Osteocyte (in vitro differentiated cells): Measurements from ENCODE around the gene MBL2. TPM values are rescaled to one million over a fixed set of nuclear protein-coding genes. Genes with fewer than 3 reads are reported as not detected.

Experiments
- DNase-seq: peaks from one replicate; pipeline ENCODE4 v3.0.0; 2021; ENCODE audit warnings: mixed read lengths; ENCODE audit not compliant: unreplicated experiment; ENCODE audit errors: extremely low spot score
- H3K27ac Mint-ChIP-seq: one replicate; pipeline ENCODE4 v1.8.0; 2021; ENCODE audit warnings: mild to moderate bottlenecking, mixed read lengths; ENCODE audit not compliant: unreplicated experiment
- H3K27me3 Mint-ChIP-seq: one replicate; pipeline ENCODE4 v1.8.0; 2021; ENCODE audit warnings: mixed read lengths; ENCODE audit not compliant: unreplicated experiment
- H3K36me3 Mint-ChIP-seq: one replicate; pipeline ENCODE4 v1.8.0; 2021; ENCODE audit warnings: mixed read lengths; ENCODE audit not compliant: unreplicated experiment
- H3K4me1 Mint-ChIP-seq: one replicate; pipeline ENCODE4 v1.8.0; 2021; ENCODE audit warnings: mixed read lengths; ENCODE audit not compliant: unreplicated experiment
- H3K4me3 Mint-ChIP-seq: one replicate; pipeline ENCODE4 v1.8.0; 2021; ENCODE audit warnings: mild to moderate bottlenecking, moderate library complexity, mixed read lengths; ENCODE audit not compliant: unreplicated experiment
- H3K9me3 Mint-ChIP-seq: one replicate; pipeline ENCODE4 v1.8.0; 2021; ENCODE audit warnings: mixed read lengths; ENCODE audit not compliant: unreplicated experiment
- total RNA-seq: library from RNA; stranded (reverse); gene quantifications from 2 replicates; pipeline ENCODE4 v1.2.1, GENCODE V29; 2021
- TF ChIP-seq, protein P1 (sequence below): fragments of 200-600 bp; sonication (generic); IDR thresholded peaks from 2 replicates; pipeline ENCODE4 v1.5.0; 2021; ENCODE audit warnings: antibody characterized with exemption, mild to moderate bottlenecking, moderate library complexity

MBL2 gene
- total RNA-seq, 1 donor from 2014 or later, result not detected

DNA sequence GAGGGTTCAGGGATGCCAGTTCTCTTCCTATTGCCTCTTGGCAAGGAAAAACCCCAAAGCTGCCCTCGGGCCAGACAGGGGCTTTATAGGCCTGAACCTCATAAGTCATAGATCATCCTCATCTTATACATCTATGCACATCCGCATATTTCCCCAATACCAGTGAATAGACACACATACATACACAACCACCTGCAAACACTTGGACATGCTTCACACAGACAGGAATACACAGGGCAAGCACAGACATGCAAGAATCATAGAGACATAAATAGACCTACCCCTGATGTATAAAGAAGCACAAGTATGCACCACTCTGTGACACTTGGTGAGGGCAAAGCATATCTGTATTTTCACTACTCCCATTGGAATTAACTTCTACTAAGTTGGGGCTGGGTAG lies 30.7 kb downstream of the MBL2 start:
- no peaks in the 10 kb centered on the region for H3K36me3 Mint-ChIP-seq
- TF ChIP-seq, protein P1, sequence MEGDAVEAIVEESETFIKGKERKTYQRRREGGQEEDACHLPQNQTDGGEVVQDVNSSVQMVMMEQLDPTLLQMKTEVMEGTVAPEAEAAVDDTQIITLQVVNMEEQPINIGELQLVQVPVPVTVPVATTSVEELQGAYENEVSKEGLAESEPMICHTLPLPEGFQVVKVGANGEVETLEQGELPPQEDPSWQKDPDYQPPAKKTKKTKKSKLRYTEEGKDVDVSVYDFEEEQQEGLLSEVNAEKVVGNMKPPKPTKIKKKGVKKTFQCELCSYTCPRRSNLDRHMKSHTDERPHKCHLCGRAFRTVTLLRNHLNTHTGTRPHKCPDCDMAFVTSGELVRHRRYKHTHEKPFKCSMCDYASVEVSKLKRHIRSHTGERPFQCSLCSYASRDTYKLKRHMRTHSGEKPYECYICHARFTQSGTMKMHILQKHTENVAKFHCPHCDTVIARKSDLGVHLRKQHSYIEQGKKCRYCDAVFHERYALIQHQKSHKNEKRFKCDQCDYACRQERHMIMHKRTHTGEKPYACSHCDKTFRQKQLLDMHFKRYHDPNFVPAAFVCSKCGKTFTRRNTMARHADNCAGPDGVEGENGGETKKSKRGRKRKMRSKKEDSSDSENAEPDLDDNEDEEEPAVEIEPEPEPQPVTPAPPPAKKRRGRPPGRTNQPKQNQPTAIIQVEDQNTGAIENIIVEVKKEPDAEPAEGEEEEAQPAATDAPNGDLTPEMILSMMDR, result no peak
- no peak for DNase-seq
- peaks cover 5% of the 10 kb centered on the region for H3K9me3 Mint-ChIP-seq
- H3K27ac Mint-ChIP-seq, result no peak overlapping the region
- H3K4me1 Mint-ChIP-seq, result no peaks in the 10 kb centered on the region
- peaks cover 12% of the 10 kb centered on the region for H3K27me3 Mint-ChIP-seq
- H3K4me3 Mint-ChIP-seq, result no peak overlapping the region

DNA sequence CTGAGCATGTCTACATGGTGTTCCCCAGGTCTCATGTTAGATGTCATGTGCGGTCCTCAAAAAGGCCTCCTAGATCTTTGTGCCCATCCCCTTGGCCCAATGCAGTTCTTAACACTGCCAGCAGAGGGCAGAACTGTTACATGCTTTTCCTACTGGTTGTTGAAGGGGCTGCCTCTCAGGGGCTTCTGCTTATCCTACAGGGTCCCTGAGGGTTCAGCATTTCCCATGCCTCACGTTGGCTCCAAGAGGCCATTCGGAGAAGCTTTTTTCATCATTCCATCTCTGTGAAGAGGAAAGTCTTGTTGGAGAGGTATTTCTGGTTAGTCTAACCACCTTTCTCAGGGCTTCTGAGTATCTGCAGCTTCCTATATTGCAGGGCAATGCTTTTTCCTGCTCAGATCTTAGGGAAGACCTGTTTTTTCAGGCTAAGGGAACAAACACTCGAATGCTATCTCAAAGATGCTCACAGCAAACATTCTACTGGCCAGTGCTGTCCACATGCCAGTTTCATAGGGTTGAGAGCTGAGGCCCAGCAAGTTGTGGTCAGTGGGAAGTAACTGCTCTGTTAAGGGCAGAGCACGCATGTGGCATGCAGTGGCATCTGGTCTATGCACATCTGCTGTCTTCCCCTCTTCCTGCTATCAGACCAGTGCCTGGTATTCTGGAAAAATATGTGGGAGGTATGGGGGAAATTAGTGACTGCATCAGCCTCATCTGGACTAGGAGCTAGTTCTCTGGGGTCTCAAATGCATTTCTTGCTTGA lies 31.5 kb downstream of the MBL2 start:
- Mint-ChIP-seq H3K36me3 (no peaks in the 10 kb centered on the region), H3K4me3 (no peak overlapping the region), H3K27ac (no peak overlapping the region), H3K9me3 (peaks cover 12% of the 10 kb centered on the region), H3K27me3 (peaks cover 8% of the 10 kb centered on the region), H3K4me1 (no peaks in the 10 kb centered on the region)
- TF ChIP-seq, protein P1, result peak; percentile 85
- DNase-seq, result no peak

DNA sequence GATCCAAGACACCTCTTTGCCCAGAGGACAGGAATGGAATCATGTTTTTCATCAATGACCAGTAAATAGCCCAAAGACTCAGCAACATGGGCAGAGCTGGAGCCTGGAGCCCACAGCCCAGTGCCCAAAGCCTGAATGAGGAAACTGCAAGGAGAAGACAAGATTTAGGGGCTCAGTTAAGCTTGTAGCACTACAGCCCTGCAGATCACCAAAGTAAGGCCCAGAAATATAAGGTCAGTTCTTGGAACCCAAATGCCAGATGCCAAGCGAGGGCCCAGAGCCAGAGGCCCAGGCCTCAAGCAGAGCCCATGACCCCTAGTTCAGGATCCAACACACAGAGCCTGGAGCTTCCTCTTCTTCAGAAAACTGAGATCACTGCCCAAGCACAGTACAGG lies 32.4 kb downstream of the MBL2 start:
- Mint-ChIP-seq H3K27ac (no peak overlapping the region), H3K36me3 (no peaks in the 10 kb centered on the region), H3K27me3 (peaks cover 9% of the 10 kb centered on the region), H3K9me3 (peaks cover 12% of the 10 kb centered on the region), H3K4me3 (no peak overlapping the region), H3K4me1 (no peaks in the 10 kb centered on the region)
- TF ChIP-seq, protein P1, result no peak
- DNase-seq, result no peak

DNA sequence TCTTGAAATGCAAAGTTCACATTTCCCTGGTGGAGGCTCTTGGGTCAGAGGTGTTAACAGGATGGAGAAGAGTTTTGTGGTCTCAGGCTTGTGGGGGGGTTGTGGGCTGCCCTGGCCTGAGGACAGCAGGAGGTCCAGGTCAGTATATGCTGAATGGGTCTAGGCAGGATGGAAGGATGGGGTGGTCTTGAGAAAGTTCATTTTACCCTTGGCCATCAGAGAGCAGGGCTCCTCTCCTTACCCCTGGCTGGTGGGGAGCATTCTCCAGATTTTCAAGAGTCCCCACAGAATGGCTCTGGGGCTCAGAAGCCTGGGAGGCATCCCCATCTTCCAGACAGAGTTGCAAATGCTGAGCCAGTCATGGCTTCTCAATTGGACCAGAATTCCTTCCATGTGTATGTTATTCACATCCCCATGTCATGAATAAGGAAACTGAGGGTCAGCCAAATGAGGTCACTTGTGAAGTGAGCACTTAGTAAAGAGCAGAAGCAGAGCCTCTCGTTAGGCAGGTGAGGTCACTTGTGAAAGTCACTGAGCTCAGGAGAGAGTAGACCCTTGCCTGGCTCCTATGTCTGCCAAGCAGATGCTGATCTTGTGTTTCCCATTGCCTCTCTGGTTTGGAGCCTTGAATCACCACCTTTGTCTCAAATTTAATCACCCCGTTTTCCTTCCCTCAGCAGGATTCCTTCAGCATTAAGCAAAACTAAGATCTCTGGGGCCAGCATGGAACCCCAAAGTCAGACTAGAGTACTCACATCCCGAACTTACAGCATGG lies 33.0 kb downstream of the MBL2 start:
- Mint-ChIP-seq H3K4me3 (no peak overlapping the region), H3K9me3 (peaks cover 12% of the 10 kb centered on the region), H3K4me1 (no peaks in the 10 kb centered on the region), H3K36me3 (no peaks in the 10 kb centered on the region), H3K27me3 (peaks cover 14% of the 10 kb centered on the region), H3K27ac (no peak overlapping the region)
- no peak for DNase-seq
- TF ChIP-seq, protein P1, result no peak

DNA sequence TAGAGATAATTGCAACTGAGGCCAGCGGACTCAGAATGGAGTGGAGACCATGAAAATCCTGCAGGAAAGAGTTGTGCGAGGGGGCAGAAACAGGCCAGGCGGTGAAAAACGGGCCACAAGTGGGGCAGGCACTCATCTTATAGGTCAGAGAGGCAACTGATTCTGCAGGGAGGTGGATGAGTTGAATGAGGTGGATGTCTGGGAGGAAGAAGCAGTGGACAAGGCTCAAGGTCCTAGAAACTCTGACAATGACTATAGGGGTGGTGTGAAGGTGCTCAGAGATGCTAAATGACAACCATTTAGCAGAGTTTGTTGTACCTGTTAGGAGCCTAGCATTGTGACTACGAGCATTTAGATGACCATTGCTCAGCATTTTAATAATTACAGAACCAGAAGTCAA lies 33.6 kb downstream of the MBL2 start:
- Mint-ChIP-seq H3K4me3 (no peak overlapping the region), H3K27me3 (peaks cover 14% of the 10 kb centered on the region), H3K9me3 (peaks cover 12% of the 10 kb centered on the region), H3K27ac (no peak overlapping the region), H3K36me3 (no peaks in the 10 kb centered on the region), H3K4me1 (no peaks in the 10 kb centered on the region)
- DNase-seq, result no peak
- TF ChIP-seq, protein P1, result no peak
